NCI-H1694 treated with DMSO at 0.1 percent for 48 hours (cell line): Measurements from ENCODE around the gene CFAP54.
"Not testable (repeated sequence)": the region's sequence is repeated elsewhere in the genome, so short reads cannot be mapped to it uniquely, and the experiment has no call there.

Experiments used
- DNase-seq: peaks from one replicate; lab custom pipeline; 2025; lab: John Stamatoyannopoulos, UW

Gene CFAP54, protein sequence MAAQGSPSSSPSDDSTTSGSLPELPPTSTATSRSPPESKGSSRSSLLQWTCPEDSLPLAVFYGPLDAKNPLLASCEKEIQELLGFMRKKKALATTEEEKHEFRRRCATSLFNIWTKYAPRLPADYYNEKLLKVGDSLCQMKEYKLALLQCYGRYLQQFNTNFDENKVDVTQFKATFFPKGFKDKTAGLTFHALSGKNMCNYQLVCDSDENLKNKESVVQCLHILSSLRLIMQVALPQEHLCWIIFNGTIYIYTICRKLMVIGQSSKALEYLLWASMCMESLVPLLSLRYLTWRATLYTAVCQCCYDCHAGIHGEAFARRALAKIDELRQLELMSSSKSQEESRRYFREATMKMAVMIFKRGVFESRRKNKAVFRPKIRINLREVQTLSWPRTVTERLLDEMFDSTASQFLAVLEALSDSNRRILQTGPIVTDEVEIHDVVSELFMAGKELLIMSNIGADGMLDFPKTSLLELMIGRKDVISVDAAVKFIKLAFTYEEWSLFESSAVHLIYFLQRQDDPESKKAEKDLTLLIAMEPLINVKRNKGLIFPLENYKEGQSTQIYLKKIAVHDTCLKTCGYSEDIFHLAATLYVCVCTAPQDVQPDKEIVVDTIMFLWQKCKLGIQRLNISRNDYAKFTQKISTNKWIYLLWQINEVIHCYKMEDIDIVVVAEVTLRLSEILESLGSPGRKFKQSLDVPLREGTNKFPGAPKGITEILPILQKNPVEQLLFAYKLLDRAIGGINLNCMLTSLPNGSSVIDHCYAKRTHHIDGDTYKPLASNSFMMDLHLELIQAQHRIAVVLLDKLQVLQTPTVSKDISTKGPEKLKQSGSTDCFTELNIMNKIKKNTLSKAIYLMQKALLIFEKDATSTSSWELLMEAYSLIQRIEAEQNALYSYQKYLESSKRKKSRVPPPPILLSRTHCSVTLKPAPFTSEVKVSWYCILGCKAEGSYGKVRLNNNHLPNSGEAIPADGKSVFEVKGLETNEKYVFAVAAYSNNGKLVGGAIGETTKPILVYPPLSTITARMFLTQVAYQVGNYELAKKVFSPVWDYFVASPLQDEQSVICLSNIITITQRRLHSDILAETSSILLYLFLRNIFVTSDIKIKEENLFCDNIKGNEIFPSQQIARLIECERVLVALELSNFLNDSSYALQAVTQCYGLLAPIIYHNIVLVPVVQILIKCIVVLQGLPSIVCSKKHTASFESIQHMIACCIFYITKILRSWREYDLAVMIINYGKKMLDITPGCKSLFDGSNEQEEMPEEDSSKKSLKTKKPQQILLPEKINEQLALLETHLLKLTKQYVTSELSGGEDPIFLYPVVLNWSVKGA (N-terminal part only)

DNA sequence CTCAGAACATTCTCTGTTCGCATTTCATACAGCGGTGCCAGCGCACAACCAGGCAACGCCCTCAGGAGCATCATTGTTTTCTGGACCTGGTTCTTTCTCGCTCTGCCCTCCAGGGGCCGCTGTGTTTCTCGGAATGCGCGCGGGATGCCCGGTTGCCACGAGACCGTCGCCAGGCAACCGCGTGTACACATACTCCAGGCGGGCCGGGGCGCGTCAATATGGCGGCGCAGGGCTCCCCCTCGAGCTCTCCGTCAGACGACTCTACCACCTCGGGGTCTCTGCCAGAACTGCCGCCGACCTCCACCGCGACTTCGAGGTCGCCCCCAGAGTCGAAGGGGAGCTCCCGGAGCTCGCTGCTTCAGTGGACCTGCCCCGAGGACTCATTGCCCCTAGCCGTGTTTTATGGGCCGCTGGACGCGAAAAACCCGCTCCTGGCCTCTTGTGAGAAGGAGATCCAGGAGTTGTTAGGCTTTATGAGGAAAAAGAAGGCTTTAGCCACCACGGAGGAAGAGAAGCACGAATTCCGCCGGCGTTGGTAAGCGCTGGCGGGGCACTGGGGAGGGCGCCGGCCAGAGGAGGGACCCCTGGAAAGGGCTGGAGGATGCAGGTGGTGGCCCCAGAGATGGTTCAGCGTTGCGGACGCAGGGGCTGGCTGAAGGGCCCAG, at the start of gene CFAP54:
CFAP54 (plus strand) TSS at position 186 of the 665 bp plus-strand sequence; CDS start at position 219, 33 bp downstream.
- DNase-seq: peak; percentile 91

DNA sequence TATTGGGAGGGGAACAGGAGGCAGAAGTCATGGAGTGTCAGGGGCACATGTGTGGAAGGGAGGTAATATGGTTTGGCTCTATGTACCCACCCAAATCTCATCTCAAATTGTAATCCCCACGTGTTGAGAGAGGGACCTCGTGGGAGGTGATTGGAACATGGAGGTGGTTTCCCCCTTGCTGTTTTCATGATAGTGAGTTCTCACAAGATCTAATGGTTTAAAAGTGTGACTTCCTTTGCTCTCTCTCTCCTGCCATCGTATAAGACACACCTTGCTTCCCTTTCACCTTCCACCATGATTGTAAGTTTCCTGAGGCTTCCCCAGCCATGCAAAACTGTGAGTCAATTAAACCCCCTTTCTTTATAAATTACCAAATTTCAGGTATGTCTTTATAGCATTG, 47.6 kb upstream of the CFAP54 start:
- DNase-seq: no peak

DNA sequence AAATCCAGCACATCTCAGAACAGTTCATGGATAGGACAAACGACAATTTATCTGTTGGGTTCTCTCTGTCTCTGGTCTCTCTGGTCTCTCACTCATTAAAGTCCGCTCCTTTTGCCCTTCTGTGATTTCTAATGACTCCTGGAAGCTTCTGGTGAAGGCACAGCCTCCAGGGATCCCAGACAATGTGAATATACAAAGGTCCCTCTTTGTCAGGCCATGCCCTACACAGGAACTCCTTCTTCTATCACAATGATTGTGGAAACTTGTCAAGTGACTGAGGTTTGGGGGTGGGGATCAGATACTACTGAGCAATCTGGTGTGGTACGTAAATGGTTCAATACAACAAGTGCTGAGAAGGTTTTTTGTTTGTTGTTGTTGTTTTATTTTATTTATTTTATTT, 46.5 kb upstream of the CFAP54 start:
- no peak for DNase-seq

DNA sequence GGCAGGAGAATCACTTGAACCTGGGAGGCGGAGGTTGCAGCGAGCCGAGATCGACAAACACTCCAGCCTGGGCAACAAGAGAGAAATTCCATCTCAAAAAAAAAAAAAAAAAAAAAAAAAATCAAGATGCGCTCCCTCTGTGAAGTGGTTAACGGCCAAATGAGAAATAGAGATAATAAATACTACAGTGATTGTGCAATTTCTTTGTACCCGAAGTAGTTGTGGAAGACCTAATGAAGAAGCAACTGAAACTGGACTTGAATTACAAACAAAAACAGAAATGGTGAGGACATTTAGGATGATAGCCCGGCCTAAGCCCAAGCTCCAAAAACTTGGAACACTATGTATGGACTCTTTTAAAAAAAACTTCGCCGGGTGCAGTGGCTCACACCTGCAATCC, 45.0 kb upstream of the CFAP54 start:
- no peak for DNase-seq

DNA sequence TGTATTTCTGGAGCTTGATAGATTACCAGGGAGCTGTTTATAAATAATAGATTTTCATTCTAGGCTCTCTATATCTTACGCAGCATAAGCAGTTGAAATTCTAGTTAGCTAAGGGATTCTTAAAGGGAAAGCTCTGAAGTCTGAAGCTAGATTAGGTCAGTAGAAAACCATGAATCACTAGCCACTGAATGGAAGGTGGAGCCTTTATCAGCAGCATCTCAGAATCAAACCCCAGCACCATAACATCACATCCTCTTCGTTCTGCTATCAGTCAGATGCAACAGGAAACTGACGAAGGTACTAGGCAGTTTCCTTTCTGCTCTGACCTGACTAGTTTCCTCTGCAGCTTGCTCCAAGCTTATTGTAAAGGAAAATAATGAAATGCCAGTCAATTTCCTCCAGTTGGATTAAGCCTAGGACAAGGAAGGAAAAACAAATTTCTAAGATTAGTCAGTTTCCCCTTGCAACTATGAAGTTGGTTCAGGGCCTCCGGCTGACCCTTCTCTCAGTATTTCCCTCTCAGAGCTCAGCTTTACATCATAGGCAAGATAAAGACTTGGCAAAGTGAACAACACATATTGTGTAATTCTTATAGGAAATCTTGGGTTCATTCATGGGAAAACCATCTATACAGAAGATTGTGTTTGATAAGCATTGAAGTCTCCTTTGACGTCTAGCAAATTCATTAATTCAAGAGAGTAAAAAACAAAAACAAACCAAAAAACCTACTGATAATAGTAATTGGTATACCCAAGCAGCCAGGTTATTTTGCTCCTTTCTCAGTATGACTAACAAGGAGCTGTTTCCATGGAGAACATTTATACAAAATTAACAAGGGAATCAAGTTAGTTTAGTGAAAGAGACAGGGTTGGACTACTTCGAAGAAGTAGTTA, 43.4 kb upstream of the CFAP54 start:
- no peak for DNase-seq

DNA sequence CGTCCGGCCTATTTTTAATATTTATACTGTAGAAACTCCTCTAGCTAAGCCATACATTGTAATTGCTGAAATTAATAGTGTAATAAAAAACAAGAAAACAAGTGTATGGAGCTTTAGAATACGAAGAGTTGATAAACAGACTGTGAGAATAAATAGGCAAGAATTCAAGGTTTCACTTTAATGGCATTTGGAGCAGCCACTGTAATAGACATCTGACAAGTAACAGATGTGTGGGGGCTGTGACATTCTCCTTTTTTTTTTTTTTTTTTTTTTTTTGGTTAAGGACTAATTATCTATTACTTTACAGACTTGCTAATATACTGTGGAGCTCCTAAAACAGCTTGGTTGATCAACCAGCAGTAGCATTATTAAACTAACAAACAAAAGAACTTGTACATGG, 42.1 kb upstream of the CFAP54 start:
- DNase-seq: peak; percentile 34

DNA sequence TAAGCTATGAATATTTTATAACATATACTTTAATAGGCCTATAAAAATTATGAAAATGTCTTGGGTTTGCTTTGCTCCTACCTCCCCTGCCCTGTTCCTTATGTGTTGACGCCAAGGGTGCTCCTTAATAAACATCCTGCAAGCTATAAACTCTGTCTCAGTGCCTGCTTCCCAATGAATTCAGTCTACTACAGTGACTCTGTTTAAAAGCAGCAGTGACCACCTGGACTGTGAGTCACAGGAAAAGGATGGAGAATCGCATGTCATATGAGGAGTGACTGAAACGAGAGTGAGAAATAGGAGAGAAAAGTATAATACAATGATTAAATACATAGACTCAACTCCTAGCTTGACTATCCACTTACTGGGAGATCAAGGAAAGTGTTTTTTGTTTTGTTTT, 41.1 kb upstream of the CFAP54 start:
- no peak for DNase-seq

DNA sequence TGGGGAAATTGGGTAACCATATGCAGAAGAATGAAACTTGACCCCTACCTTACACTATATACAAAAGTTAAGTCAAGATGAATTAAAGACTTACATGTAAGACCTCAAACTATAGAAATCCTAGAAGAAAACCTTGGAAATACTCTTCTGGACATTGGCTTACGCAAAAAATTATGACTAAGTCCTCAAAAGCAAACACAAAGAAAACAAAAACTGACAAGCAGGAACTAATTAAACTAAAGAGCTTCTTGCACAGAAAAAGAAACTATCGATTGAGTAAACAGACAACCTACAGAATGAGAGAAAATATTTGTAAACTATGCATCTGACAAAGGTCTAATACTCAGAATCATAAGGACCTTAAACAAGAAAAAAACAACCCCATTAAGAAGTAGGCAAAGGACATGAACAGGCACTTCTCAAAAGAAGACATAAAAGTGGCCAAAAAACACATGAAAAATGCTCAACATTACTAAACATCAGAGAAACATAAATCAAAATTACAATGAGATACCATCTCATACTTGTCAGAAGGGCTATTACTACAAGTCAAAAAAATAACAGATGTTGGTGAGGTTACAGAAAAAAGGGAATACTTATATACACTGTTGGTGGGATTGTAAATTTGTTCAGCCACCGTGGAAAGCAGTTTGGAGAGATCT, 37.0 kb upstream of the CFAP54 start:
- DNase-seq: no peak

DNA sequence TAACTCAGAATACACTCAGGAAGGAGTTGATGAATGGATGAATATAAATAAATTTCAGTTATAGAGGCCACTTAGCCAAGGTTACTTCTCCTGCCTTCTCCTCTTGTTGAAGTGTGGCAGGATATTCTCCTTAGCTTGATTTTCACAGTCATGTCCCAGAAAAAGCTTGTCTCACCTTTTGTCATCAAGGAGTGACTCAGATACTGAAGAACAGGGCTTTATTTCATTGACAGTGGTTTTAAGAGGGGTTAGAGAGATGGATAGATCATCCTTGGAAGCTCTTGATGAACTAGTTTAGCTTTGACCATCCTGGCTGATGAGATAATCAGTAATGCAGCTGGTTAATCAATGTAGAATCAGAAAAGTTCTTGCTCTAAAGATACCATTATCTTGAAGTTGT, 35.0 kb upstream of the CFAP54 start:
- DNase-seq: no peak

DNA sequence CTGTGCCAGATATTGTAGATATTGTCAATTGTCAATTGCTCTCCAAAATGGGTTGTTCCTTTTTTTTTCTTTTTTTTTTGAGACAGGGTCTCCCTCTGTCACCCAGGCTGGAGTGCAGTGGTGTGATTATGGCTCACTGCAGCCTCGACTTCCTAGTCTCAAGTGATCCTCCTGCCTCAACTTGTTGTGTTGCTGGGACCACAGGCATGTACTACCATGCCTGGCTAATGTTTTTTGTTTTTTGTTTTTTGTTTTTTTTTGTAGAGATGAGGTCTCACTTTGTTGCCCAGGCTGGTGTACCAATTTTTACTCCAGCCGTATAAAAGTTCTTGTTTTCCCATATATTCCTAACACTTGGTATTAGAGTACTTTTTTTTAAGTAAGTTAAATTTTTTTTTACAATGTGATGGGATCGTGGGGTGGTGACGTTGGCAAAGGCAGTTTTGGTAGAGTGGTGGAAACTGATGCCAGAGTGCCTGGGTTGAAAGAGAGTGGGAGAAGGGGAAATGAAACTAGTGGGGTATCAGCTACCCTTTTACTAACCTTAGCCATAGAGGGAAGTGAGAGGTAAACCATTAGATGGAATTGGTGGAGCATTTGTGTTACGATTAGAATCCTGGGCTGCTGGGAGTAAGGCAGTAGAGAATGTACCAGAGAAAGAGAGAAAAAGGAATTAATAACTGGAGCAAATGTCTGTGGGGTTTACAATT, 33.0 kb upstream of the CFAP54 start:
- DNase-seq: no peak

DNA sequence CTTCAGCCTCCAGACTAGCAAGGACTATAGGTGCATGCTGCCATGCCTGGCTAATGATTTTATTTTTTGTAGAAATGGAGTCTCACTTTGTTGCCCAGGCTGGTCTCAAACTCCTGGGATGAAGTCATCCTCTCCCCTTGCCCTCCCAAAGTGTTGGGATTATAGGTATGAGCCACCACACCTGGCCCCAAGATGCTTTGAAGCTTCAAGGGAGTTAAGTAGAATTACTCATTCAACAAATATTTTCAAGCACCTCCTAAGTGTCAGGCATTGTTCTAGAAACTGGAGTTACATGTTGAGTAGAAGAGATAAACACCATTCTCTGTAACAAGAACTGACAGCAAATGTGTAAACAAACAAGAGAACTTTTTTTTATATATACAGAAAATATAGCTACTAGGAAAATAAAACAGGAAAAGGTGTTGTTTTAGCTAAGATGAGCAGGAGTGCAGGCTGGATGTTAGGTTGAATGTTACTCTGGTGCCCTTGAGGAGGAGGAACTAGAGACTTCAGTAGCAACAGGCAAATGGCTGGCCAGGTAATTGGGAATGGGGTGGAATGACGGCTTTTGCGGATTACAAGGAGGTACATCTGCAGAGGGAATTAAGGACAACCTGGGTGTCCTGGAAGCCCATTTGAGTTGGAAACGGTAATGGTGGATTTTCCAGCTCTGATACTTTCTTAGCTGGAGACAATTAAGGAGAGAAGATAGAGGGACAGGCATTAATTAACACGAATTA, 32.0 kb upstream of the CFAP54 start:
- no peak for DNase-seq

DNA sequence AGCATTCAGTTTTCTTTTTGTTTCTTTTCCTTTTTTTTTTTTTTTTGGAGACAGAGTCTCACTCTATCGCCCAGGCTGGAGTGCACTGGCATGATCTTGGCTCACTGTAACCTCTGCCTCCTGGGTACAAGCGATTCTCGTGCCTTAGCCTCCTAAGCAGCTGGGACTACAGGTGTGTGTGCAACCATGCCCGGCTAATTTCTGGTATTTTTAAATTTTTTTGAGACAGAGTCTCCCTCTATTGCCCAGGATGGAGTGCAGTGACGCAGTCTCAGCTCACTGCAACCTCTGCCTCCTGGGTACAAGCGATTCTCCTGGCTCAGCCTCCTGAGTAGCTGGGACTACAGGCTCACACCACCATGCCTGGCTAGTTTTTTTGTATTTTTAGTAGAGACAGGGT, 30.1 kb upstream of the CFAP54 start:
- not testable (repeated sequence) for DNase-seq

DNA sequence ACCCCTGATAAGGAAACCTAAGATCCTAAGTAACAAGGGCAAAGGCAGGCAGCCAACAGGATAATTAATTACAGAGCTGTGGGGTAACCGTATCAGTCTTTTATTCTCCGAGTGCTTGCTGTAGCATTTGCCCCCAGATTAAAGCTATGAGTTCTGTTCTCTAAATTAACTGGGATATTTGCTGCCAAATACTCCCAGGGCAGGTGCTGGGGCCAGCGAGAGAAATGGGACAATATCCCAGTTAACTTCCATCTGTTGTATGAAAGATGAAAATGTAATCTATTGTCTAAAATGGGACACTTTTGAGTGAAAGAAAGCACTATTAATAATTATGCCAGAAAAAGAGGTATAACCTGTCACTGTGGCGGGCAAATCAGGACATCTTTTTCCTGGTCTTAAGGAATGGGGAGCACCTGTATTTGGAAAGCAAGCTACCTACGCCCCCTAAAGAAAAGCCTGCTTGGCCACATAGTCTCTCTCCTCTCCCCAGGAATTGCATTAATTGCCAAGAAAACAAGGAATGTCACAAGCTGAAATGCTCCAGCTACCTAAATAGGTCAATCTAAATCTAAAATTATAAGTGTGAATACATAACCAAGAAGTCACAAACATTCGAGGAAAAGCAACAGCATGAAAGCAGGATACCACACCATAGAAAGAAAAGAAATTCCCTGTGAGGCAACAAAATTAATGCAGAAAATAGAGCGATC, 26.7 kb upstream of the CFAP54 start:
- no peak for DNase-seq

DNA sequence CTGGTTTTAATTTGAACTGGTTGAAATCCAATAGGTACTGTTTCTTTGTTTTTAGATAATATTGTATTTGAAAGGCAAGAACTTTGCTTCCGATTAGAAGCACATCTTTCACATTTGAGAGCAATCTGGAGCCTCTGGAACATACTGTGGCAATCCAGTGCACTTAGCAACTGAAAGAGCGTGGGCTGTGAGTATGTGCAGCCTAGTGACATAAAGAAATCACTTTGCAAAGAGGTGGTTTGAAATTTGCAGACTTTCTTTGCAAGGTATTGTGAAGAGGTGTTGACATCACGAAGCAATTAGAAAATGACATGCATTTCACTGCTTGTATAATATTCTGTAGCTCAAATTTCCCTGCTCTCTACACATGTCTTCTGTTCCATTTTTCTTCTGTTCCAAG, 23.5 kb upstream of the CFAP54 start:
- no peak for DNase-seq

DNA sequence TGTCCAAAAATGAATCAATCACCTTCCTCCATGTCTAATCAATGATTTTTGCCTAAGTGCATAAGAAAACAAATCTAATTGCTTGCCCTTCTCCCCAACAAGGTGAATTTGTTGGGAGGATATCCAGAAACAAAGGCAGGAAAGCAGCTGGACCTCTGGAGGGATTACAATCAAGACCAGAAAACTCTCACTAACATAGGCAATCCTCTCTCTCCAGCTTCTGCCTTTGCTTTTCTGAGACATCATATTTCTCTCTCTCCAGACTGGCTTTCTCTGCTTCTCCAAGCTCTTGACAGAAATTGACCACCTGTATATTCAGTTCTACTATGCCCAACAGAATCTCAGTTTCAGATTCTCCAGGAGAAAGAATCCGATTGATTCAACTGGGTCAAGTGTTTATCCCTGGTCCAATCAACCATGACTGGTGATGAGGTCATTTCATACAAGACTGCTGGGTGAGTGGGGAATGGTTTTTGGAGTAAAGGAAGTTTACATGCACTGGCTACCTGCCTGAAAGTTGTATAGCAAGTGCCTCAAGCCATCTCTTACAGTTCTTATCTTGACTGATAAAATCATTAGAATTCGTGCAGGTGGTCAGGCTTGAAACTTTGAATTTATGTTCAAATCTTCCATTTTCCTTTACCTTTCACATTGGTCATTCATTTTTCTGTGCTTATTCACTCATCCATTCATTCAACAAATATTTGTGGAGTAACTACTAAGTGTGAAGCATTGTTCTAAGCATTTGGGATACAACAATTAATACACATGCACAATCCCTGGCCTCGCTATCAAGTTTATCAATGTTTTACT, 22.2 kb upstream of the CFAP54 start:
- DNase-seq: no peak

DNA sequence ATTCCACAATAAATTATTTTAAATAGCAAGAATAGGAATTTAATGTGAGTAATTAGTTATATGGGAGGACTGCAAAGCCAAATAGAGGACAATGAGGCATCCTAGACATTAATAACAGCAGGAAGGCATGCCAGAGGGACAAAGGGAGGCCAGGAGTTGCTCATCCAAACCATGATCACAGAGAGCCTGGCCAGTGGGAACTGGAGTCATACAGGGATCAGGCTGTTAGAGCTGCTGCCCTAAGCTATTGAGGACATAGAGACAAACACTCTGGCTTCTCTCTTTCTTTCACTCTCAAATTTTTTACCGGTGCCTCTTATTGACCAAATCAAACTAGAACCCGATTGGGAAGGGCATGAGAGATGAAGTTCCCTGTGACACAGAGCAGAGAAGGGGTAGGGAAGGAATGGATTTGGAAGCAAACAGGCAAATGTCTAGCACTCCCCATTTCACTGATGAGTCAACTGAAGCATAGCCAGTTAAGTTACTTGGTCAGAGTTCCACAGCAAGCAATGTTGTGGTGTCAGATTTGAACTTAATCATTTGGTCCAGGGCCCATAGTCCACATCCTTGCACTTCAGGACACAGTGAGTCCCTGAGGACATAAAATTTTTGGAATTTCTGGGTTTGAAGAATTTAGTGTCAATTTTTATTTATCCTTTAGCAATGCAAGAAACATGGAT, 17.9 kb upstream of the CFAP54 start:
- DNase-seq: no peak

DNA sequence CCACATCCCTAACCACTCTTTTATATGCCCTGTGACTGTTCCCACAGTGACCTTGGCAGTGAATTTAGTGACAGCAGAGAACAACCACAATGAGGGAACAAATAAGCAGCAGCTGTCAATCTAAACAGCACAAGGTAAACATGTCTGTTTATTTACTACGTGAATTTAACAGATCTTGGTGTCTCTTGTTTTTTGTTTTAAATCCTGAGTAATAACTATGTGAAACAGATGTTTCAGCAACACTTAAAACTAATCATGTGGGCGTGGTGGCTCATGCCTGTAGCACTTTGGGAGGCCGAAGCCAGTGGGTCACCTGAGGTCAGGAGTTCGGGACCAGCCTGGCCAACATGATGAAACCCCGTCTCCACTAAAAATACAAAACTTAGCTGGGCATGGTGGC, 17.0 kb upstream of the CFAP54 start:
- DNase-seq: peak; percentile 31
